SKM-1 (cell line): Measurements from ENCODE around the gene SH3BP1.
A peak's percentile ranks its signal among the peaks of the same experiment; 100 is the strongest.
"Not testable (repeated sequence)": the region's sequence is repeated elsewhere in the genome, so short reads cannot be mapped to it uniquely, and the experiment has no call there.

Source experiments
- DNase-seq: peaks from one replicate; lab custom pipeline; 2025; ENCODE audit not compliant: unreplicated experiment; lab: John Stamatoyannopoulos, UW

Gene SH3BP1, protein sequence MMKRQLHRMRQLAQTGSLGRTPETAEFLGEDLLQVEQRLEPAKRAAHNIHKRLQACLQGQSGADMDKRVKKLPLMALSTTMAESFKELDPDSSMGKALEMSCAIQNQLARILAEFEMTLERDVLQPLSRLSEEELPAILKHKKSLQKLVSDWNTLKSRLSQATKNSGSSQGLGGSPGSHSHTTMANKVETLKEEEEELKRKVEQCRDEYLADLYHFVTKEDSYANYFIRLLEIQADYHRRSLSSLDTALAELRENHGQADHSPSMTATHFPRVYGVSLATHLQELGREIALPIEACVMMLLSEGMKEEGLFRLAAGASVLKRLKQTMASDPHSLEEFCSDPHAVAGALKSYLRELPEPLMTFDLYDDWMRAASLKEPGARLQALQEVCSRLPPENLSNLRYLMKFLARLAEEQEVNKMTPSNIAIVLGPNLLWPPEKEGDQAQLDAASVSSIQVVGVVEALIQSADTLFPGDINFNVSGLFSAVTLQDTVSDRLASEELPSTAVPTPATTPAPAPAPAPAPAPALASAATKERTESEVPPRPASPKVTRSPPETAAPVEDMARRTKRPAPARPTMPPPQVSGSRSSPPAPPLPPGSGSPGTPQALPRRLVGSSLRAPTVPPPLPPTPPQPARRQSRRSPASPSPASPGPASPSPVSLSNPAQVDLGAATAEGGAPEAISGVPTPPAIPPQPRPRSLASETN

DNA sequence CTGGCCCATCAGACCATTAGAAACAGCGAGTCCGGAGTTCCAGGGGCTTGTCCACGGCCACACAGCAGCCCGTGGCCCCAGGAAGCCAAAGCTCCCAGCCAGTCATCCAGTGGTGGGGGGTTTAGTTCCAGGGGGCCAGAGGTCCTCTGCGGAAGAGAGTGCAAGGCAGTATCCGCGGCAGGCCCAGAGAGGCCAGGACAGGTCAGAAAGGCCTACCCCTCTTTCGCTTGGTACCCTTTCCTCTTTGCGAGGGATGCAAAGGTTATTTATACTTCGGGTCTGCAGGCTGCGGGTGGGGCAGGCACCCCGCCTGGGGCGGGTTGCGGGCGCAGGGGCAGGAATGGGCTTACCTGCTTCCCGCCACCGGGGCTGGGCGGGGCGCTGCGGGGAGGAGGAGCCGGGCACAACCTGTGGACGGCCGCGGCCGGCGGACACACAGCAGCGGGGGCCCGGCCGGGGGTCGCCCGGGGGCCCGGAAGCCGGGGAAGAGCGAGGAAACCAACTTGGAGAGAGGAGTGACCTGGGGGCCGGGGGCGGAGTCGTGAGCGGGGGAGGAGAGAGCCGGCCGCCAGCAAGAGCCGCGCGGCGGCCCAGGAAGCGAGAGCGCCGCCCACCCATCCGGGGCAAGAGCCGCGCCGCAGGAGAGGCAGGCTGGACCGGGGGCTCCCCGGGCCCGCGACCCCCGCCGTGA is at the start of gene SH3BP1:
SH3BP1 (plus strand) TSS at position 600 of the 691 bp plus-strand sequence. CDS start 119 bp downstream, outside the sequence.
- DNase-seq: no peak

DNA sequence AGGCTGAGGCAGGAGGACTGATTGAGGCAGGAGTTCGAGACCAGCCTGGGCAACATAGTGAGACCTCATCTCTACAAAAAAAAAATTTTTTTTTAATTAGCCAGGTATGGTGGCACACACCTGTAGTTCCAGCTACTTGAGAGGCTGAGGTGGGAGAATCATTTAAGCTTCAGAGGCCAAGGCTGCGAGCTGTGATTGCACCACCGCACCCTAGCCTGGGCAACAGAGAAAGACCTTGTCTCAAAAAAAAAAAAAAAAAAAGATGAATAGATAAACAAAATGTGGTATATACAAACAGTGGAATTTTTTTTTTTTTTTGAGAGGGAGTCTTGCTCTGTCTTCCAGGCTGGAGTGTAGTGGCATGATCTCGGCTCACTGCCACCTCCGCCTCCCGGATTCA is 48.4 kb upstream of the SH3BP1 start:
- not testable (repeated sequence) for DNase-seq

DNA sequence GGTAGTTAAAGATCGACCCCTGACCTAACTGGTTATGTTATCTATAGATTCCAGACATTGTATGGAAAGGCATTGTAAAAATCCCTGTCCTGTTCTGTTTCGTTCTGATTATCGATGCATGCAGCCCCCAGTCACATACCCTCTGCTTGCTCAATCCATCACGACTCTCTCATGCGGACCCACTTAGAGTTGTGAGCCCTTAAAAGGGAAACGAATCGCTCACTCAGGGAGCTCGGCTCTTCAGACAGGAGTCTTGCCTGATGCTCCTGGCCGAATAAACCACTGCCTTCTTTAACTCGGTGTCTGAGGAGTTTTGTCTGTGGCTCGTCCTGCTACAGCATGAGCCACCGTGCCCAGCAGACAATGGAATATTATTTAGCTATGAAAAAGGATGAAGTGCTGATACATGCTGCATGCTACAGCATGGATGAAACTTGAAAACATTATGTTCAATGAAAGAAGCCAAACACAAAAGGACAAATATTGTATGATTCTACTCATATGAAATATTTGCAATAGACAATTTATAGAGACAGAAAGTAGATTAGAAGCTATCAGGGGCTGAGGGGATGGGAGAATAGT is 47.6 kb upstream of the SH3BP1 start:
- DNase-seq: no peak

DNA sequence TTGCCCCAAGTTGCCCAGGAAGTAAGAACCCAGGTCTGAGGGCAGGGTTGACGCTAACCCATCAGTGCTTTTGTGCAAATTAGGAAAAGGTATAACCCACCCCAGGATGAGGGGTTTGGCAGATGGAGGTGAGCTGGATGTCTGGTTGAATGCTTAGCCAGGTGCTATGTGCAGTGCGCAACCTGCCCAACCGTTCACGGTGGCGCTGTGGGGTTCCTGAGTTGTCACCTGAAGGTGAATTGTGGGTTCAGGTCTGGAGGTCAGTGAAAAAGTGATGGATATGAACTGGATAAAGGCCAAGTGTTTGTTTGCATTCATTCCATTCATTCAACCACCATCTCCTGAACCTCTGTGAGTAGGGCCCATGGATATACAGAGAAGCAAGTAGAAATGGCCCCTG is 45.2 kb upstream of the SH3BP1 start:
- DNase-seq: no peak

DNA sequence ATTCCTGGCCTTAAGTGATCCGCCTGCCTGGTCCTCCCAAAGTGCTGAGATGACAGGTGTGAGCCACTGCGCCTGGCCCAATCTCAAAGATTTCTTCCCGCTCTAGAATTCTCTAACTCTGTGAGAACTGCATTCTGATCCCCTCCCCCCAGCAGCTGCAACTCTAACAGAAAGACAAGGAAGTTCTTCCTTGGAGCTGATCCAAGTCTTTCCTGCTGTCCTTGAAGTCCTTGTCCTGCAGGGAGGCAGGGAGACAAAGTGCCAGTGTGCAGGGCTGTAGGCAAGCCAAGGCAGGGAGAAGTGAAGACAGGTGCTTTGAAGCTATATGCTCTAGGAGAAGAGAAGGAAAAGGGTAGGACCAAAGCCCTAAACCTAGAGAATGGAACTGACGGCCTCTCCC is 40.3 kb upstream of the SH3BP1 start:
- DNase-seq: no peak

DNA sequence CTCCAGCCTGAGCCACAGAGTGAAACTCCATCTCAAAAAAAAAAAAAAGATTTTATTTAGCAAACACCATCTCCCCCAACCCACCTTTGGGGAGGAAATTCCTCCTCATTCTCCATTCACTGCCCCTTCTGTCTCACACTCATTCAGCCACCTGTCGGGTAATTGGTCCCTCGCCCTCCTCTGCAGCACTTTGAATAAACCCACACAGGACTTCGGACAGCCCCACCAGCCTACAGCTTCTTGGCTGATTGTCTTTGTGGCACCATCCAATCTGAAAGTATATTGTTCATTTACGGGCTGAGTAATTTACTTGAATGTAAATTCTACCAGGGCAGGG is 38.3 kb upstream of the SH3BP1 start:
- no peak for DNase-seq

DNA sequence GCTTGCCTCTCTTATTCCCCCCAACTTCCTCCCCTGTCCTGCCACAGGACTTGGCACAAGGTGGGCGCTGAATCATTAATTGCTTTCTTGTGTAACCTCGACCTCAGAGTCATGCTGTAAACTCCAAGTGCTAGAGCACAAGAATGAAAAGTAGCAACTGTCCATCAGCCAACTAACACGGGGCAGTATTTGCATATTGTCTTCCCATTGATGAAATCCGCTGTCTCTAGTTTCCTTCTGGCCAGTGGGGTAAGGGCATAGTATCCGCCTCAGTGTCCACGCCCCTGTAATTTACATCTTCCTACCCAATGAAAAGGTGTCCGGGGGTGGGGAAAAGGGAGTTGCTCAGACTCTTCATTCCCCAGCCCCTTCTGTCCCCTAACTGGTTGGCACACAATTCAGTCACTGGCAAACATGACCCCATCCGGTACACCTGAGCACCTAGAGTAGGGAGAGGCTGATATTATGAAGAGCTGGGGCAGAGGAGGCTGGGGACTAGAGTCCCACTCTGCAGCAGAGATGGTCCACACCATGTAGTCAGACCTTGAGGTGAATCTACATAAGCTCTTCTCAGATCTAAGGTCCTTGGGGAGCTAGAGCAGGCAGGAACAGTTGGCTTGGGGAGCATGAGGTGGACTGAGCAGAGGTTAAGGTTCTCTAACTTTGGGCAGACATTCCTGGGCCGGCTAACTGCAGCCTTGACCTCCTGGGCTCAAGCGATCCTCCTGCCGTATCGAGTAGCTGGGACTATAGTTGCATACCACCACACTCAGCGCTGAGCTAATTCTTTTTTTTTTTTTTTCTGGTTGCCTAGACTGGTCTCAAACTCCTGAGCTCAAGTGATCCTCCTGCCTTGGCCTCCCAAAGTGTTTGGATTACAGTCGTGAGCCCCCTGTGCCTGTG is 37.7 kb upstream of the SH3BP1 start:
- no peak for DNase-seq

DNA sequence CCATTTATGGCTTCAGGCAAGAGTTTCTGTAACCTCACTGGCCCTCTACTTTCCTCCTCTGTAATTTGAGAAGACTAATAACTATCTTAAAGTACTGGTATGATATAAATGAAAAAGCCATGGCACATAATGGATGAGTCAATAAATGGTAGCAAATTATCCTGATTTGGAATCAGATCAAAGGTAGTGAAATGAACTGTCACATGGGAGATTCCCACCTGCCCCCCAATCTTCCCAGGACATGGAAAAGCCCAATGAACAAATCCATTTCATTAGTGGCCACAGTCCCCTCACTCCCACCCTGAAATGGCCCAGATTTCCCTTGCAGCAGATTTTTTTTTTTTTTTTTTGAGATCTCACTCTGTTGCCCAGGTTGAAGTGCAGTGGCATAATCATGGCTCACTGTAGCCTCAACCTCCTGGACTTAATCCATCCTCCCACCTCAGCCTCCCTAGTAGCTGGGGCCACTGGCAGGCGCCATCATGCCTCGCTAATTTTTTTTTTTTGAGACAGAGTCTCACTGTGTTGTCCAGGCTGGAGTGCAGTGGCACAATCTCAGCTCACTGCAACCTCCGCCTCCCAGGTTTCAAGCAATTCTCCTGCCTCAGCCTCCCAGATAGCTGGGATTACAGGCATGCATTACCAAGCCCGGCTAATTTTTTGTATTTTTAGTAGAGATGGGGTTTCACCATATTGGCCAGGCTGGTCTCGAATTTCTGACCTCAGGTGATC is 36.8 kb upstream of the SH3BP1 start:
- not testable (repeated sequence) for DNase-seq

DNA sequence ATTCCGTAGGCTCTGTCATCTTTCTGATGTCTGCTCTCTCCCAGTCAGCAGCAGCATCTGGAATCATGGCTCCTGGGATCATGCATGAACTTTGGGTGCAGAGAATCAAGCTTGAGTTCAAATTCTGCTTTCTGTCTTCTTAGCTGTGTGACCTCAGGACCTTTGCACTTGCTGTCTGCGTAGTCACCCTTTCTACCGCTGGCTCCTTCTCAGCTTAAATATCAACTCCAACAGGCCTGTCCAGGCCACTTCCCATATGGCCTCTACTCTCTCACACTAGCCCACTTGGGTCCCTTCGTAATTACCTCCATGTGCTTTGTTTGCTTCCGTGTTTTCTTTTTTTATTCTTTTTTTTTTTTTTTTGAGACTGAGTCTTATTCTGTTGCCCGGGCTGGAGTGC is 35.4 kb upstream of the SH3BP1 start:
- DNase-seq: no peak

DNA sequence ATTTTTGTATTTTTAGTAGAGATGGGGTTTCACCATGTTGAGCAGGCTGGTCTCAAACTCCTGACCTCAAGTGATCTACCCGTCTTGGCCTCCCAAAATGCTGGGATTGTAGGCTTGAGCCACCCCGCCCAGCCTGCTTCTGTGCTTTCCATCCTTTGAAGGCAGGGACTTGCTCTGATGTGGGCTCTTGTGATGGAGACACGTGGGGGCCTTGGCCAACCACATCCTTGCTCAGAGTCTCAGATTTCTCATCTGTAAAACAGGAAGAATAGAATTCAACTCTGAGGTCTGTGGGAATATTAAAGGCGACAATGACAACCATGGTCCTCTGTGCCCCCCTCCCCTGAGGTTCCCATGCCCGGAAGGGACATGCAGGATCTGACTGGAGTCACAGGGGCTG is 34.6 kb upstream of the SH3BP1 start:
- DNase-seq: no peak

DNA sequence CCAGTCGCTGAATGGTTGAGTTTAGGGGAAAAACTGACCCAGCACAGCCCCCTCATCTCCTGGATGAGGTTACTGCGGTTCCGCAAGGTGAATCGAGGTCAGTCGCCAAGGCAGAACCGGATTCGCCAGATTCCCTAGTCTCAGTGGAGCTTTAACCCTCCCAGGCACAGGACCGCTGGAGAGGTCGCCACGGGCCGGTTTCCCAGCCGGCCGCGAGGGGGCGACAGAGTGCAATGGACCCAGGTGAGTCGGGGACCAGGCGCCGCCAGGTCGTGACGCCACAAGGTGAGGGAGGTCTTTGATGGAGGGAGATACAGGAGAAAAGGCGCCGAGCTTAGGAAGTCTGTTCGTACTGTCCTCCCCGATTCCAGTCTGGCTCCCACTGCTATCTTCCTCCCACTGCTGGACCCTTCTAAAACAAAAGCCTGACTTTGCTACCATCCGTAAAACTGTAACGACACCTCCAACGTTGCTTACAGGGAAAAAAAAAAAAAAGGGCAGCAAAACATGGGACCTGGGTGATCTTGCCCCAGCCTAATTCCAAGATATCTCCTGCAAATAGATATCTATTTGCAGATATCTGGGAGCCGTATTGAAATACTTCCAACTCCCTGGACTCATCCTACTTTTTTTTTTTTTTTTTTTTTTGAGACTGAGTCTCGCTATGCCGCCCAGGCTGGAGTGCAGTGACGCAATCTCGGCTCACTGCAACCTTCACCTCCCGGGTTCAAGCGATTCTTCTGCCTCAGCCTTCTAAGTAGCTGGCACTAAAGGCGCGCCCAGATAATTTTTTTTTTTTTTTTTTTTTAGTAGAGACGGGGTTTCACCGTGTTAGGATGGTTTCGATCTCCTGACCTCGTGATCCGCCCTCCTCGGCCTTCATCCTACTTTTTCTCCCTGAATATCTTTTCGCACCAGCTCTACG is 32.2 kb upstream of the SH3BP1 start:
- peak; percentile 70 for DNase-seq

DNA sequence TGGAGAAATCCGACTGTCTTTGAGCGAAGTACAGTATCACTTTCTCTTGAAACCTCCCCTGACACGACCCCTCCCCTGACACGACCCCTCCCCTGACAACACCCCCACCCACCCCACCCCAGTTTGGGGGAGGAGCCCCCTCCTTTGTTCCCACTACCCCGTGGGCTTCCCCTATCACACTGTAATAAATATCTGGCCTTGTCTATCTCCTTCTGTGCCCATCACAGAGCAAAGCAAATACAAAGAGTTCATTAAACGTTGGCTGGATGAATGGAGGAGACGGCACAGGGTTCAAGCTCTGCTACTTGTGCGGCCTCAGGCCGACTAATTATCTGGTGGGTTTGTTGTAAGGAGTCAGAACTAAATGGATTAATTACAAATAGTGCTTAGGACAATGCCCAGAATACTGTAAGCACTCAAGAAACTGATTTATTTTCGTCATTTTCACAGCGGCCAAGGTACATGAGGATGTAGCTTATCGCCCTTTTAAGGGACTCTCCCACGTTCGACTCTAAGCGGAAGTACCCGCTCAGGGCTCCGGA is 31.5 kb upstream of the SH3BP1 start:
- no peak for DNase-seq

DNA sequence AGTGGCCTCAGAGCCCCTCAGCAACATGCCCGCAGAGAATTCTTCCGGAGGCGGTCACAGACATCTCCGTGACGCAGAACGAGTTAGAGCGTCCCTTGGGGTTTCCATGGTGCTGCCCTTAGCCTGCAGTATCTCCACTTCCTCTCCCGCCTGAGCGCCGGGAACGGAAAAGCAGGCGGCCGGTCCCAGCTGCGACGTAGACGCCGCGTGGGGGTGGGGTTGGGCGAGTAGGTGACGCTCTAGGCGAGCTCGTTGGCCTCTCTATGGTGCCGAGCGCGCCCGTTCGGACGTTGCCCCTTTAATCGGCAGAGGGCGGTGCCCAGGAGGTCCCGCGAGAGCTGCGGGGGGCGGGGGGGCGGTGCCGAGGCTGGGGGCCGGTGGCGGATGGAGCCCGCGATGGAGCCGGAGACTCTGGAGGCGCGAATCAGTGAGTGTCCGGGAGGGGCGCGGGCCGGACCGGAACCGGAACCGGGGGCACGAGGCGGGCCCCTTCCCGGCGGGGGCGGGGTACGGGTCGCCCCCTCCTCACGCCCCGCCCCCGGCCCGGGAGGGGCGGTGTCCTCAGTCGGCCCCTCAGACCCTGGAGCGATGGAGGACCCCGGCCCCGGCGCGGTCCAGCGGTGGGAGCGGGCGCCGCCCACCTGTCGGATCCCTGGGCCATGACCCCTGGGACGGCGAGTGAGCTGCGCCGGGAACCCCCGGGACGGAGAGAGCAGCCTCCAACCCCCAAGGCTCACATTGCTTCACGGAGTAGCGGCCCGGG is 30.8 kb upstream of the SH3BP1 start, which contains the start of gene GGA1:
GGA1 (plus strand) TSS at position 358 of the 763 bp plus-strand sequence; CDS start at position 385, 27 bp downstream.
- DNase-seq: peak; percentile 98

DNA sequence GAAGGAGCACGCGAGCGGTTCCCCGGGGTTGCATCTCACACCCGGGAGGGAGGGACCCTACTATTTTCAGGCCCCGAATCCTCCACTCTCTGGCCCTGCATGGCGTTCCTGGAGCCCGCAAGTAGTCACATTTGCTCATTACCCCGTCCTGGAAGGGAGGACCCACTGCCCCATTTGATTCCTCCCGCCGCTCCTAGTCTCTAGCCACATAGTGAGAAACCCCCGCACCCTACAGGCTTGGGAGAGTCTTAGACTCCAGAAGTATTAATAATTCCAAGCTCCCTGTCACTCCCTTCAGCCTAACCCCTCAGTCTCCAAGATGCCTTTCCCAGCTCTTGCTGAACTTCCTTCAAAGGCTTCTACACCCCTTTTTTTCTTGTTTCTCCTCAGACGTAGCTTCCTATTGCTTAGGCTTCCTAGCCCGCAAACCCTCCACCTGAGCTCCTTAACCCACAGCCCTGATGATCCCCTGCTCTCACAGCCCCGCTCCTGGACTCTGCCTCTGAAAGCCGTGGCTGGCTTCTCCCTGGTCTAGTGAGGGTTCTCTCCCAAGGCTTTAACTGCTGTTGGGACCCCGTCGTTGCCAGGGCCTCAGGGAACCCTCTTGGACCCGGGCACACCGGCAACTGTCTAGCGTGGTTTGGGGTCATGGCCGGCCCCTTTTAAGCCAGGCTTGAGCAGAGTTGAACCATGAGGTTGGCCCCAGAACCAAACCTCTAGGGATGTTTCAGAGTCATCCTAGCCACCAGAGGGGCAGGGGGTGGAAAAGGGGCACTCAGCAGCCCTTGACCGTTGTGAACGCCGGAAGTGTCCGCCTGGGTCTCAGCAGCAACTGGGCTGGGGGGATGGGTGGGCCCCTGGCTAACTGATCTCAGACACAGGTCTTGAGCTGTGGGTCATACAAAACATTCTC is 30.0 kb upstream of the SH3BP1 start:
- DNase-seq: peak; percentile 11

DNA sequence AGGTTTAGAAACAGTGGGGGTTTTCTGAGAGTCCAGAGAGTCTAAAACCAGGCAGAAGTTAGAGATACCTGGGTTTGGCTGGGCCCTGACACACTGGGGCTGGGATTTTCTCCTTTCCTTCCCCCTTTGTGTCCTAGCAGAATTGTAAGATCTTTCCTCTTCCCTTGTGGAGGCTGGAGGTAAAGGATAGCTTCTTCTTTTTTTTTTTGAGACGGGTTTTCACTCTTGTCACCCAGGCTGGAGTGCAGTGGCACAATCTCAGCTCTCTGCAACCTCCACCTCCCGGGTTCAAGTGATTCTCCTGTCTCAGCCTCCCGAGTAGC is 29.4 kb upstream of the SH3BP1 start:
- not testable (repeated sequence) for DNase-seq

DNA sequence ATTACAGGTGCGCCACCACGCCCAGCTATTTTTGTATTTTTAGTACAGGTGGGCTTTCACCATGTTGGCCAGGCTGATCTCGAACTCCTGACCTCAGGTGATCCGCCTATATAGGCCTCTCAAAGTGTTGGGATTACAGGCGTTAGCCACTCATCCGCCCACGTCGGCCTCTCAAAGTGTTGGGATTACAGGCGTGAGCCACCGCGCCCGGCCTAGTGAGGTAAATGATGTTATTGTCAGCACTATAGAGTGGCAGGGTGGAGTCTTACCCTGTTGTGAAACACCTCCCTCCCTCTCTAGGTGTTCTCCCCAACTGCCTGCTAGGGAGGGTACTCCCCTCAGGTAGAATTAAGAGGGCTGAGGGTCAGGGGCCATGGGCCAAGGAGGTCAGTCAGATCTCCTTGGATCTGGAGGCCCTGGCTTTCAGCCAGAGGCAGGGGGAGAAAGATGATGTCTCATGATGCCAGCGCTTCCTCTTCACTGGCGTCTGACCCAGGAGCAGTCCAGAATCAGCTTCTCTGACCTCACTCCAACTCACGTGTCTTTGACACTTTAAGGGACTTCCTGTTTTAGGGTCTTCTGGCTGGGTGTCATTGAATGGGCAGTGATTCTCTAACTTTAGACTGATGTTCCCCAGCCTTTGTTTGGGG is 28.9 kb upstream of the SH3BP1 start:
- no peak for DNase-seq
